WTC11 (cell line): ENCODE results near the gene C1orf87. TPM values are rescaled to one million over a fixed set of nuclear protein-coding genes. Genes with fewer than 3 reads are reported as not detected.

ENCODE experiments used
- ATAC-seq: fragments of 200-7000 bp; cut with Tn5 transposase; 2 replicates; pipeline ENCODE4 v1.10.0; 2021; ENCODE audit warnings: mild to moderate bottlenecking, moderate library complexity
- CTCF ChIA-PET: fragments of 300-600 bp; sonication (Branson Sonifier 250); formaldehyde crosslinking; loops from one replicate; lab custom pipeline; 2021; ENCODE audit warnings: antibody characterized with exemption; lab: Charles Lee
- POLR2A ChIA-PET: fragments of 350-600 bp; sonication (Branson Sonifier 250); formaldehyde crosslinking; loops from one replicate; lab custom pipeline; 2021; ENCODE audit warnings: antibody characterized with exemption; lab: Charles Lee
- DNase-seq: peaks from one replicate; pipeline ENCODE4 v3.0.0; 2021; ENCODE audit warnings: low spot score
- H3K27ac Mint-ChIP-seq: 2 replicates; pipeline ENCODE4 v1.8.0; 2021; ENCODE audit warnings: mixed read lengths
- H3K27me3 Mint-ChIP-seq: 2 replicates; pipeline ENCODE4 v1.8.0; 2021; ENCODE audit warnings: low read depth, mild to moderate bottlenecking, moderate library complexity, mixed read lengths
- H3K36me3 Mint-ChIP-seq: 2 replicates; pipeline ENCODE4 v1.8.0; 2021; ENCODE audit warnings: mixed read lengths
- H3K4me1 Mint-ChIP-seq: 2 replicates; pipeline ENCODE4 v1.8.0; 2022; ENCODE audit warnings: mixed read lengths
- H3K4me3 Mint-ChIP-seq: 2 replicates; pipeline ENCODE4 v1.8.0; 2021; ENCODE audit warnings: mild to moderate bottlenecking, moderate library complexity, mixed read lengths
- H3K9me3 Mint-ChIP-seq: 2 replicates; pipeline ENCODE4 v1.8.0; 2021; ENCODE audit warnings: mixed read lengths
- AFF4 ChIP-seq: sonication (generic); formaldehyde crosslinking; IDR thresholded peaks from 2 replicates; pipeline ENCODE4 v1.8.1; 2023; ENCODE audit warnings: mild to moderate bottlenecking, missing genetic modification reagents, borderline replicate concordance
- ATF2 ChIP-seq: sonication (generic); formaldehyde crosslinking; IDR thresholded peaks from 2 replicates; pipeline ENCODE4 v1.8.1; 2022; ENCODE audit warnings: low read depth, missing genetic modification reagents, borderline replicate concordance
- CDX4 ChIP-seq: fragments of 250-450 bp; sonication (Bioruptor Pico); IDR thresholded peaks from 2 replicates; pipeline ENCODE4 v1.9.0; 2021; ENCODE audit warnings: moderate library complexity, mild to moderate bottlenecking, inconsistent platforms, borderline replicate concordance
- CREM ChIP-seq: sonication (generic); formaldehyde crosslinking; IDR thresholded peaks from 2 replicates; pipeline ENCODE4 v1.8.1; 2022; ENCODE audit warnings: mild to moderate bottlenecking, missing genetic modification reagents, moderate library complexity
- E2F4 ChIP-seq: sonication (generic); formaldehyde crosslinking; IDR thresholded peaks from 2 replicates; pipeline ENCODE4 v1.8.1; 2022; ENCODE audit warnings: low read depth, mild to moderate bottlenecking, moderate library complexity, missing genetic modification reagents, borderline replicate concordance
- ESRRA ChIP-seq: sonication (generic); formaldehyde crosslinking; IDR thresholded peaks from 2 replicates; pipeline ENCODE4 v1.8.1; 2022; ENCODE audit warnings: mild to moderate bottlenecking, missing genetic modification reagents, borderline replicate concordance
- HMGXB4 ChIP-seq: sonication (generic); formaldehyde crosslinking; IDR thresholded peaks from 2 replicates; pipeline ENCODE4 v1.8.1; 2023; ENCODE audit warnings: mild to moderate bottlenecking, moderate library complexity, missing genetic modification reagents
- SP1 ChIP-seq: sonication (generic); formaldehyde crosslinking; conservative IDR thresholded peaks from 2 replicates; pipeline ENCODE4 v1.8.1; 2022; ENCODE audit warnings: missing genetic modification reagents
- STAT6 ChIP-seq: sonication (generic); formaldehyde crosslinking; conservative IDR thresholded peaks from 2 replicates; pipeline ENCODE4 v1.8.1; 2023; ENCODE audit warnings: mild to moderate bottlenecking, low read depth, missing genetic modification reagents, moderate library complexity
- ZBTB21 ChIP-seq: sonication (generic); formaldehyde crosslinking; IDR thresholded peaks from 2 replicates; pipeline ENCODE4 v1.8.1; 2023; ENCODE audit warnings: mild to moderate bottlenecking, missing genetic modification reagents, borderline replicate concordance
- ZNF281 ChIP-seq: sonication (generic); formaldehyde crosslinking; IDR thresholded peaks from 2 replicates; pipeline ENCODE4 v1.8.0; 2023; ENCODE audit warnings: mild to moderate bottlenecking, missing genetic modification reagents
- total RNA-seq: library from RNA; stranded (reverse); gene quantifications from 3 replicates; pipeline ENCODE4 v1.2.3, GENCODE V29; 2021

Gene C1orf87
- total RNA-seq, 1 experiment from 2014 or later: 0.22 TPM

- TF ChIP-seq ZNF281 (CRISPR knock-in tag) (no peak), CDX4 (CRISPR knock-in tag) (no peak), ESRRA (CRISPR knock-in tag) (no peak), CREM (CRISPR knock-in tag) (no peak)
Measured at GRCh38 chr1:59986516-59987310, 86.9 kb downstream of the C1orf87 start (continued).

- ATAC-seq (no peak), DNase-seq (no peak)
- Mint-ChIP-seq H3K4me1 (peaks cover 6% of the 10 kb centered on the region; the same call in 1 of the 2 replicates), H3K36me3 (no peaks in the 10 kb centered on the region), H3K9me3 (peaks cover 8% of the 10 kb centered on the region), H3K4me3 (no peak overlapping the region), H3K27me3 (no peaks in the 10 kb centered on the region), H3K27ac (no peak overlapping the region)
- CTCF ChIA-PET: interaction anchor here (0.8 to 1.6 kb wide), 3 partner anchors 10 to 39 kb away, joined by 3 to 4 read pairs (median 4); no protein-coding TSS in a partner anchor
- POLR2A ChIA-PET: no interaction called here
- no peak for TF ChIP-seq SP1 (CRISPR knock-in tag)
Measured at GRCh38 chr1:59985911-59986515, 87.6 kb downstream of the C1orf87 start.

GRCh38 chr1:59979666-59980065 lies 93.9 kb downstream of the C1orf87 start:
- ChIA-PET CTCF (no interaction called here), POLR2A (no interaction called here)
- Mint-ChIP-seq H3K36me3 (no peaks in the 10 kb centered on the region), H3K27me3 (peaks cover 12% of the 10 kb centered on the region), H3K4me3 (no peak overlapping the region), H3K9me3 (no peaks in the 10 kb centered on the region), H3K4me1 (no peaks in the 10 kb centered on the region), H3K27ac (no peak overlapping the region)
- no peak for DNase-seq
- no peak for ATAC-seq
- TF ChIP-seq ATF2 (CRISPR knock-in tag) (no peak), AFF4 (CRISPR knock-in tag) (no peak), ZBTB21 (CRISPR knock-in tag) (no peak), E2F4 (CRISPR knock-in tag) (no peak), STAT6 (no peak), HMGXB4 (CRISPR knock-in tag) (no peak)
